ENCODE measurements around the gene CARNS1. TPM values are rescaled to one million over a fixed set of nuclear protein-coding genes. Genes with fewer than 3 reads are reported as not detected.

CARNS1 gene
- total and polyA plus RNA-seq, 2 of the 13 experiments (the other 11 are each of a cell fraction or from before 2014, with no cell fraction given), result not detected

DNA sequence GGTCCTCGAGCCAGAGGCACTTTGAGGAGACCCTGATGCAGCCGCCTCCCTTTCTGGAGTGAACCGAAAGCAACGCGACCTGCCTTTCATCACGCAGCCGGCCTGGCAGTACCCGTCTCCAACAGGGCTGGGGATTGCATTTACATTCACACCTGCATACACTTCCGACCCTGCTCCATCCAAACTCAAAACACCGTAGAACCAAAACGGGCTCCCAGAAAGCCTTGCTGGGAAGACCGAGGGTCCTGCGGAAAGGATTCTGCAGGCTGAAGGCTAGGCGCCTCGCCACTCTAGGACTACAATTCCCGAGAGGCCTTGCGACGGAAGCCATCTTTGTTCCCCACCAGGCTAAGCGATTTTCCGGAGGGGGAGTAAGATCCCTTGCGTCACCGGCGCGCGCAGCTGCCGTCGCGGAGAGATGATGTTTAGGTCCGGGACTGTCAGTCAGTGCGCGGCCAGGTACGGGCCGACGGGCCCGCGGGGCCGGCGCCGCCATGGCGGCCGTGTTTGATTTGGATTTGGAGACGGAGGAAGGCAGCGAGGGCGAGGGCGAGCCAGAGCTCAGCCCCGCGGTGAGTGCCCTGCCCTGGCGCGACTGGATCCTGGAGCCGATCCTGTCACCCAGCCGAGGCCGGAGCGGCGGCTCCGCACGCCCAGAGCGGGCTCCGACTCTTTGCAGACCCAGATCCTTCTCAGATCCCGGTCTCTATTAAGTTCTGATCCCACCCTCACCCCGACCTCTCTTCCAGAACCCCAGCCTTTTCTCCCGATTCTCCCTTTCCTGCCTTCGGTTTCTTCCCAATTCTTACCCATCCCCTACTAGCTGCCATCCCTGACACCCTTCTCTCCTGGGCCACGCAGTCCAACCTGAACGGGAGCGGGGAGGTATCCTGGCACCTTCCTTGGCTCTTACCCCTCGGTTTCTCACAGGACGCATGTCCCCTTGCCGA lies 12.8 kb downstream of the CARNS1 start, which contains the start of gene RPS6KB2 (continued):
- TF ChIP-seq, protein P1, sequence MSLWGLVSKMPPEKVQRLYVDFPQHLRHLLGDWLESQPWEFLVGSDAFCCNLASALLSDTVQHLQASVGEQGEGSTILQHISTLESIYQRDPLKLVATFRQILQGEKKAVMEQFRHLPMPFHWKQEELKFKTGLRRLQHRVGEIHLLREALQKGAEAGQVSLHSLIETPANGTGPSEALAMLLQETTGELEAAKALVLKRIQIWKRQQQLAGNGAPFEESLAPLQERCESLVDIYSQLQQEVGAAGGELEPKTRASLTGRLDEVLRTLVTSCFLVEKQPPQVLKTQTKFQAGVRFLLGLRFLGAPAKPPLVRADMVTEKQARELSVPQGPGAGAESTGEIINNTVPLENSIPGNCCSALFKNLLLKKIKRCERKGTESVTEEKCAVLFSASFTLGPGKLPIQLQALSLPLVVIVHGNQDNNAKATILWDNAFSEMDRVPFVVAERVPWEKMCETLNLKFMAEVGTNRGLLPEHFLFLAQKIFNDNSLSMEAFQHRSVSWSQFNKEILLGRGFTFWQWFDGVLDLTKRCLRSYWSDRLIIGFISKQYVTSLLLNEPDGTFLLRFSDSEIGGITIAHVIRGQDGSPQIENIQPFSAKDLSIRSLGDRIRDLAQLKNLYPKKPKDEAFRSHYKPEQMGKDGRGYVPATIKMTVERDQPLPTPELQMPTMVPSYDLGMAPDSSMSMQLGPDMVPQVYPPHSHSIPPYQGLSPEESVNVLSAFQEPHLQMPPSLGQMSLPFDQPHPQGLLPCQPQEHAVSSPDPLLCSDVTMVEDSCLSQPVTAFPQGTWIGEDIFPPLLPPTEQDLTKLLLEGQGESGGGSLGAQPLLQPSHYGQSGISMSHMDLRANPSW (CRISPR knock-in tag; IDR thresholded peaks at IDR 0.05; ENCODE audit: borderline replicate concordance), result peak; percentile 93; the same call in 1 of the 2 replicates
- TF ChIP-seq MTA3 (CRISPR knock-in tag; IDR thresholded peaks at IDR 0.05) (no peak), ZNF143 (CRISPR knock-in tag; IDR thresholded peaks at IDR 0.05) (peak; percentile 99), U2AF2 (IDR thresholded peaks at IDR 0.05; ENCODE audit: low read depth, low read length) (no peak), ERF (CRISPR knock-in tag; IDR thresholded peaks at IDR 0.05) (peak; percentile 56; the same call in 1 of the 2 replicates), NCOA2 (CRISPR knock-in tag; IDR thresholded peaks at IDR 0.05) (peak; percentile 42; the same call in 1 of the 2 replicates), ZFP41 (CRISPR knock-in tag; IDR thresholded peaks at IDR 0.05; ENCODE audit: borderline replicate concordance) (no peak), ZNF331 (CRISPR knock-in tag; IDR thresholded peaks at IDR 0.05) (peak; percentile 63), ZNF761 (CRISPR knock-in tag; conservative IDR thresholded peaks at IDR 0.05) (no peak), SIN3A (IDR thresholded peaks at IDR 0.05; ENCODE audit: borderline replicate concordance, low read depth, low read length) (peak; percentile 90; the same call in 1 of the 2 replicates)
- TF ChIP-seq, protein P2, sequence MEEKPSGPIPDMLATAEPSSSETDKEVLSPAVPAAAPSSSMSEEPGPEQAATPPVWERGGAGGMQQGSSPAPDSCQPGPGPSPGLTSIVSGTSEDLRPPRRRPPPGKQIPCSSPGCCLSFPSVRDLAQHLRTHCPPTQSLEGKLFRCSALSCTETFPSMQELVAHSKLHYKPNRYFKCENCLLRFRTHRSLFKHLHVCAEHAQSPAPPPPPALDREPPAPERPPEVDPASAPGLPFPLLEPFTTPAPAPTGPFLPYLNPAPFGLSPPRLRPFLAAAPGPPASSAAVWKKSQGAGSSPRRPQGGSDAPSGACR (CRISPR knock-in tag; IDR thresholded peaks at IDR 0.05), result no peak
- TF ChIP-seq, protein P3, sequence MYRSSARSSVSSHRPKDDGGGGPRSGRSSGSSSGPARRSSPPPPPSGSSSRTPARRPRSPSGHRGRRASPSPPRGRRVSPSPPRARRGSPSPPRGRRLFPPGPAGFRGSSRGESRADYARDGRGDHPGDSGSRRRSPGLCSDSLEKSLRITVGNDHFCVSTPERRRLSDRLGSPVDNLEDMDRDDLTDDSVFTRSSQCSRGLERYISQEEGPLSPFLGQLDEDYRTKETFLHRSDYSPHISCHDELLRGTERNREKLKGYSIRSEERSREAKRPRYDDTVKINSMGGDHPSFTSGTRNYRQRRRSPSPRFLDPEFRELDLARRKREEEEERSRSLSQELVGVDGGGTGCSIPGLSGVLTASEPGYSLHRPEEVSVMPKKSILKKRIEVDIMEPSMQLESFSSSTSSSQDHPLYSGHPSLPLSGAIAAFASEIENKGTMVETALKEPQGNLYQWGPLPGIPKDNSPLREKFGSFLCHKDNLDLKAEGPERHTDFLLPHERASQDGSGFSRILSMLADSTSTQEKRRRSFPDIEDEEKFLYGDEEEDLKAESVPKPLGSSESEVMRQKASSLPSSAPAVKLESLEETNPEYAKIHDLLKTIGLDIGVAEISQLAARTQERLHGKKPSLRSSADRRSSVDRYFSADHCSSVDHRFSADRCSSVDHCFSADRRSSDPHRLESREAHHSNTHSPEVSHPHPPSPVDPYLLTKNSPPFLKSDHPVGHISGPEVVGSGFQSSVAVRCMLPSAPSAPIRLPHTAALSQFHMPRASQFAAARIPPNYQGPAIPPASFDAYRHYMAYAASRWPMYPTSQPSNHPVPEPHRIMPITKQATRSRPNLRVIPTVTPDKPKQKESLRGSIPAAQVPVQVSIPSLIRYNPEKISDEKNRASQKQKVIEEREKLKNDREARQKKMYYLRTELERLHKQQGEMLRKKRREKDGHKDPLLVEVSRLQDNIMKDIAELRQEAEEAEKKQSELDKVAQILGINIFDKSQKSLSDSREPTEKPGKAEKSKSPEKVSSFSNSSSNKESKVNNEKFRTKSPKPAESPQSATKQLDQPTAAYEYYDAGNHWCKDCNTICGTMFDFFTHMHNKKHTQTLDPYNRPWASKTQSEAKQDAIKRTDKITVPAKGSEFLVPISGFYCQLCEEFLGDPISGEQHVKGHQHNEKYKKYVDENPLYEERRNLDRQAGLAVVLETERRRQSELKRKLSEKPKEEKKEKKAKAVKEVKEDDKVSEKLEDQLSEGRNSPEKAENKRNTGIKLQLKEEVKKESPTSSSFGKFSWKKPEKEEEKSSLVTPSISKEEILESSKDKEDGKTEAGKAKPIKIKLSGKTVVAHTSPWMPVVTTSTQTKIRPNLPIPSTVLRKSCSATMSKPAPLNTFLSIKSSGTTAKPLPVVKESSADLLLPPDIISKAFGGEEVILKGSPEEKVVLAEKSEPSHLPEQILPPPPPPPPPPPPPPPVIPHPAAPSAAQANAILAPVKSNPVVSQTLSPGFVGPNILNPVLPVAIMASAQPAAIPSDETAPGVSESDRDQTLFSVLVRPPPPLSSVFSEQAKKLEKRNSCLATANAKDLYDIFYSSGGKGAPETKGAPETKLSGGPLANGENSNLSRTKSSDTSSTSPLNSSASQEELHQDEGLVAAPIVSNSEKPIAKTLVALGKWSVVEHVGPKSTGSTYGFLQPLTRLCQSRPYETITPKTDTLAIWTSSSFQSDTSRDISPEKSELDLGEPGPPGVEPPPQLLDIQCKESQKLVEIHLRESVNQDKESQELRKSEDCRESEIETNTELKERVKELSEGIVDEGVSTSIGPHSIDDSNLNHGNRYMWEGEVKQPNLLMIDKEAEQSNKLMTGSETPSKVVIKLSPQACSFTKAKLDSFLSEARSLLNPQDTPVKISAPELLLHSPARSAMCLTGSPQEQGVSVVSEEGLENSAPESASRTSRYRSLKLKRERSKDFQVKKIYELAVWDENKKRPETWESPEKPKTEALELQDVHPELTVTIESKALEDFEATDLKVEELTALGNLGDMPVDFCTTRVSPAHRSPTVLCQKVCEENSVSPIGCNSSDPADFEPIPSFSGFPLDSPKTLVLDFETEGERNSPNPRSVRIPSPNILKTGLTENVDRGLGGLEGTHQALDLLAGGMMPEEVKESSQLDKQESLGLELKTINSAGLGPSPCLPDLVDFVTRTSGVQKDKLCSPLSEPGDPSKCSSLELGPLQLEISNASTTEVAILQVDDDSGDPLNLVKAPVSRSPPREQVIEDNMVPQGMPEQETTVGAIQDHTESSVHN (CRISPR knock-in tag; IDR thresholded peaks at IDR 0.05), result no peak
- TF ChIP-seq, protein P4, sequence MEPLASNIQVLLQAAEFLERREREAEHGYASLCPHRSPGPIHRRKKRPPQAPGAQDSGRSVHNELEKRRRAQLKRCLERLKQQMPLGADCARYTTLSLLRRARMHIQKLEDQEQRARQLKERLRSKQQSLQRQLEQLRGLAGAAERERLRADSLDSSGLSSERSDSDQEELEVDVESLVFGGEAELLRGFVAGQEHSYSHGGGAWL (CRISPR knock-in tag; IDR thresholded peaks at IDR 0.05), result peak; percentile 37; the same call in 1 of the 2 replicates
- TF ChIP-seq, protein P5, sequence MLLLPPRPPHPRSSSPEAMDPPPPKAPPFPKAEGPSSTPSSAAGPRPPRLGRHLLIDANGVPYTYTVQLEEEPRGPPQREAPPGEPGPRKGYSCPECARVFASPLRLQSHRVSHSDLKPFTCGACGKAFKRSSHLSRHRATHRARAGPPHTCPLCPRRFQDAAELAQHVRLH (CRISPR knock-in tag; IDR thresholded peaks at IDR 0.05; ENCODE audit: borderline replicate concordance, low read depth), result no peak; the same call in 1 of the 2 replicates
